Body of pancreas (tissue), 4 donors: Measurements from ENCODE around the gene TRPV6. TPM values are rescaled to one million over a fixed set of nuclear protein-coding genes. Genes with fewer than 3 reads are reported as not detected.
A peak's percentile ranks its signal among the peaks of the same experiment; 100 is the strongest.

ENCODE experiments used
- ATAC-seq: fragments of 150-250 bp; one replicate; pipeline ENCODE4 v1.9.1; 2016
- DNase-seq, 4 donors: peaks; one replicate each; pipeline ENCODE4 v3.0.0-alpha.2; 2019
- H3K27ac ChIP-seq, 4 donors: fragments of 200-600 bp; sonication (generic); 1 replicate in 3 of 4; 2 replicates in 1 of 4; pipeline versions ENCODE4 v1.5.1 to v1.6.1; 2016 to 2019; ENCODE audit warnings: mild to moderate bottlenecking in 1 of 4, mixed read lengths in 1 of 4, moderate library complexity in 1 of 4
- H3K27me3 ChIP-seq, 2 donors: fragments of 200-600 bp; sonication (generic); one replicate each; pipeline ENCODE4 v1.6.0; 2016; ENCODE audit warnings: mild to moderate bottlenecking in 1 of 2
- H3K36me3 ChIP-seq, 2 donors: fragments of 200-600 bp; sonication (generic); replicated peaks in 1 of 2; 2 replicates each; pipeline ENCODE4 v1.5.1; 2016; ENCODE audit warnings: low read depth in 2 of 2; ENCODE audit not compliant: insufficient read depth in 1 of 2
- H3K4me1 ChIP-seq: fragments of 200-600 bp; sonication (generic); one replicate; pipeline ENCODE4 v1.6.0; 2016
- H3K4me3 ChIP-seq, 2 donors: fragments of 200-600 bp; sonication (generic); 1 replicate in 1 of 2; 2 replicates in 1 of 2; pipeline ENCODE4 v1.5.1; 2016 to 2019
- H3K9me3 ChIP-seq, 3 donors: fragments of 200-600 bp; sonication (generic); 1 replicate in 2 of 3; 2 replicates in 1 of 3; pipeline ENCODE4 v1.5.1; 2016
- CTCF ChIP-seq, 7 experiments: fragments of 450-650 bp in 4 of 7; fragments of 200-600 bp in 3 of 7; sonication (generic) in 3 of 7; IDR thresholded peaks; one replicate each; pipeline ENCODE4 v1.5.1; 2016 to 2019; ENCODE audit warnings: antibody characterized with exemption in 7 of 7
- POLR2A ChIP-seq, 3 donors: fragments of 450-650 bp; IDR thresholded peaks; one replicate each; pipeline ENCODE4 v1.6.1; 2016; ENCODE audit warnings: antibody characterized with exemption in 3 of 3, mild to moderate bottlenecking in 2 of 3
- WGBS, 2 donors: methylation state at CpG; one replicate each; pipeline ENCODE4 v1.1.5; 2017; 5-methylcytosine and 5-hydroxymethylcytosine counted together
- intact Hi-C: fragments of 100-400 bp; cut with DNase I; formaldehyde crosslinking; loops from one replicate; pipeline ENCODE4 v1.15.1; 2023
- total RNA-seq, 2 donors: library from RNA; depleted of rRNA; stranded (reverse); fragments of >200 nt; gene quantifications; one replicate each; pipeline ENCODE4 v1.1.0, GENCODE V29; 2016

The TRPV6 gene
- total RNA-seq, 2 donors from 2014 or later = 61.7 to 110 TPM

GRCh38 chr7:142891490-142892082 is 6.0 kb upstream of the TRPV6 start:
- 65 to 73% methylated on average over 10 of the region's 10 CpGs for WGBS, 2 donors
- DNase-seq (no peak), ATAC-seq (no peak)

GRCh38 chr7:142890874-142891485 is 5.4 kb upstream of the TRPV6 start:
- no peak overlapping the region for H3K27ac ChIP-seq
- ATAC-seq (no peak), DNase-seq (no peak)
- no peaks in the 10 kb centered on the region for H3K9me3 ChIP-seq
- intact Hi-C loops = no loop called here
- no peaks in the 10 kb centered on the region for H3K36me3 ChIP-seq
- no peaks in the 10 kb centered on the region for H3K4me1 ChIP-seq
- 76% methylated on average over 12 of the region's 12 CpGs for WGBS, 2 donors
- H3K4me3 ChIP-seq = no peak overlapping the region
- no peaks in the 10 kb centered on the region for H3K27me3 ChIP-seq
- TF ChIP-seq POLR2A (IDR thresholded peaks at IDR 0.05) (no peak), CTCF (IDR thresholded peaks at IDR 0.05) (no peak)

More at GRCh38 chr7:142891490-142892082, 6.0 kb upstream of the TRPV6 start:
- Histone ChIP-seq H3K4me1 (no peaks in the 10 kb centered on the region), H3K27me3 (no peaks in the 10 kb centered on the region), H3K4me3 (no peak overlapping the region), H3K27ac (no peak overlapping the region), H3K36me3 (no peaks in the 10 kb centered on the region), H3K9me3 (no peaks in the 10 kb centered on the region)
- intact Hi-C loops = no loop called here
- TF ChIP-seq CTCF (IDR thresholded peaks at IDR 0.05) (no peak), POLR2A (IDR thresholded peaks at IDR 0.05) (no peak)

- Histone ChIP-seq H3K9me3 (no peaks in the 10 kb centered on the region), H3K27me3 (no peaks in the 10 kb centered on the region), H3K4me3 (no peak overlapping the region), H3K4me1 (no peaks in the 10 kb centered on the region), H3K27ac (no peak overlapping the region), H3K36me3 (no peaks in the 10 kb centered on the region)
- ATAC-seq (no peak), DNase-seq (no peak)
- intact Hi-C loops = no loop called here
- no peak for TF ChIP-seq POLR2A (IDR thresholded peaks at IDR 0.05)
- WGBS, 2 donors = 60 to 64% methylated on average over 3 of the region's 3 CpGs
These were observed 4.3 kb upstream of the TRPV6 start for GRCh38 chr7:142889816-142890215.

GRCh38 chr7:142887282-142888015 is 1.9 kb upstream of the TRPV6 start:
- peak overlapping the region in 1 of 4 donors; percentile 25 for H3K27ac ChIP-seq
- WGBS, 2 donors = 75 to 80% methylated on average over 12 of the region's 12 CpGs
- no peak for DNase-seq

More at GRCh38 chr7:142887282-142888015, 1.9 kb upstream of the TRPV6 start:
- intact Hi-C loops = no loop called here
- no peaks in the 10 kb centered on the region for H3K36me3 ChIP-seq
- no peak for TF ChIP-seq POLR2A (IDR thresholded peaks at IDR 0.05)
- no peak for TF ChIP-seq CTCF (IDR thresholded peaks at IDR 0.05)
- no peak for ATAC-seq
- no peak overlapping the region for H3K4me3 ChIP-seq
- H3K4me1 ChIP-seq = no peaks in the 10 kb centered on the region
- H3K9me3 ChIP-seq = no peaks in the 10 kb centered on the region
- no peaks in the 10 kb centered on the region for H3K27me3 ChIP-seq
